ENCODE results near the gene PSD2. TPM values are rescaled to one million over a fixed set of nuclear protein-coding genes. Genes with fewer than 3 reads are reported as not detected.

PSD2 gene
- total RNA-seq, 4 donors from 2014 or later = 0.30 to 0.76 TPM; not detected in 2

GRCh38 chr5:139772927-139773690, 22.5 kb upstream of the PSD2 start:
- DNase-seq = no peak
- Histone ChIP-seq H3K27me3 (no peaks in the 10 kb centered on the region), H3K4me1 (no peaks in the 10 kb centered on the region), H3K36me3 (no peaks in the 10 kb centered on the region), H3K27ac (no peak overlapping the region), H3K4me3 (no peak overlapping the region), H3K9me3 (no peaks in the 10 kb centered on the region)
- no peak for TF ChIP-seq CTCF (IDR thresholded peaks at IDR 0.05)
- no peak for TF ChIP-seq POLR2A (IDR thresholded peaks at IDR 0.05)
- intact Hi-C loops (cut with DNase I; ENCODE audit: low total_unique reads) = no loop called here

- H3K27me3 ChIP-seq = no peaks in the 10 kb centered on the region
- TF ChIP-seq POLR2A (IDR thresholded peaks at IDR 0.05) = no peak
- peak; percentile 76 to 83 (median 78) for TF ChIP-seq CTCF (IDR thresholded peaks at IDR 0.05)
- H3K4me1 ChIP-seq = no peaks in the 10 kb centered on the region
- H3K36me3 ChIP-seq = no peaks in the 10 kb centered on the region
- no peak overlapping the region for H3K27ac ChIP-seq
- no peak overlapping the region for H3K4me3 ChIP-seq
- intact Hi-C loops (cut with DNase I; ENCODE audit: low total_unique reads) = no loop called here
- DNase-seq = peak; percentile 60 to 69
- H3K9me3 ChIP-seq = no peaks in the 10 kb centered on the region
Measured at GRCh38 chr5:139774980-139775661, 20.5 kb upstream of the PSD2 start.

- Histone ChIP-seq H3K9me3 (no peaks in the 10 kb centered on the region), H3K27ac (no peak overlapping the region), H3K4me3 (no peak overlapping the region), H3K4me1 (no peaks in the 10 kb centered on the region), H3K36me3 (no peaks in the 10 kb centered on the region), H3K27me3 (no peaks in the 10 kb centered on the region)
- DNase-seq = no peak
- intact Hi-C loops (cut with DNase I; ENCODE audit: low total_unique reads) = no loop called here
- TF ChIP-seq POLR2A (IDR thresholded peaks at IDR 0.05) (no peak), CTCF (IDR thresholded peaks at IDR 0.05) (no peak)
Measured at GRCh38 chr5:139775872-139776271, 19.7 kb upstream of the PSD2 start.

- intact Hi-C loops (cut with DNase I; ENCODE audit: low total_unique reads) = no loop called here
- no peaks in the 10 kb centered on the region for H3K4me1 ChIP-seq
- H3K27ac ChIP-seq = no peak overlapping the region
- TF ChIP-seq CTCF (IDR thresholded peaks at IDR 0.05) (no peak), POLR2A (IDR thresholded peaks at IDR 0.05) (no peak)
- no peak for DNase-seq
- no peak overlapping the region for H3K4me3 ChIP-seq
- H3K27me3 ChIP-seq = no peaks in the 10 kb centered on the region
- H3K36me3 ChIP-seq = no peaks in the 10 kb centered on the region
- H3K9me3 ChIP-seq = no peaks in the 10 kb centered on the region
Measured at GRCh38 chr5:139776861-139777260, 18.7 kb upstream of the PSD2 start.

- Histone ChIP-seq H3K4me1 (no peaks in the 10 kb centered on the region), H3K27me3 (no peaks in the 10 kb centered on the region), H3K27ac (no peak overlapping the region), H3K9me3 (no peaks in the 10 kb centered on the region), H3K4me3 (no peak overlapping the region), H3K36me3 (no peaks in the 10 kb centered on the region)
- TF ChIP-seq POLR2A (IDR thresholded peaks at IDR 0.05) (no peak), CTCF (IDR thresholded peaks at IDR 0.05) (no peak)
- DNase-seq = no peak
- intact Hi-C loops (cut with DNase I; ENCODE audit: low total_unique reads) = loop anchor here (10.0 kb wide), 1 partner anchor 371 kb away; no protein-coding TSS in a partner anchor
Measured at GRCh38 chr5:139783436-139783965, 12.1 kb upstream of the PSD2 start.
